Heart right ventricle (tissue), 16 donors: Measurements from ENCODE around the gene CPED1. TPM values are rescaled to one million over a fixed set of nuclear protein-coding genes. Genes with fewer than 3 reads are reported as not detected.

Source experiments
- ATAC-seq, 8 donors: fragments of 200-7000 bp; cut with Tn5 transposase; one replicate each; pipeline ENCODE4 v1.9.1; 2020; ENCODE audit warnings: mild to moderate bottlenecking in 8 of 8, moderate library complexity in 8 of 8, moderate number of reproducible peaks in 1 of 8
- DNase-seq, 2 donors: peaks; one replicate each; pipeline ENCODE4 v3.0.0-alpha.2; 2020
- H3K27ac ChIP-seq, 10 donors: fragments of 200-600 bp; sonication (generic) in 2 of 10; one replicate each; pipeline versions ENCODE4 v1.5.0 to v1.8.0; 2020 to 2022; ENCODE audit warnings: mild to moderate bottlenecking in 3 of 10
- H3K27me3 ChIP-seq, 7 donors: fragments of 200-600 bp; one replicate each; pipeline ENCODE4 v1.8.0; 2021 to 2022; ENCODE audit warnings: mild to moderate bottlenecking in 2 of 7
- H3K36me3 ChIP-seq, 9 donors: fragments of 200-600 bp; sonication (generic) in 1 of 9; one replicate each; pipeline versions ENCODE4 v1.5.0 to v1.8.0; 2020 to 2022; ENCODE audit warnings: mild to moderate bottlenecking in 2 of 9
- H3K4me1 ChIP-seq, 9 donors: fragments of 200-600 bp; sonication (generic) in 1 of 9; one replicate each; pipeline versions ENCODE4 v1.5.0 to v1.8.0; 2020 to 2022; ENCODE audit warnings: mild to moderate bottlenecking in 4 of 9
- H3K4me3 ChIP-seq, 10 donors: fragments of 200-600 bp; sonication (generic) in 2 of 10; one replicate each; pipeline versions ENCODE4 v1.5.0 to v1.8.0; 2020 to 2022; ENCODE audit warnings: mild to moderate bottlenecking in 7 of 10, moderate library complexity in 2 of 10
- H3K9me3 ChIP-seq, 11 donors: fragments of 200-600 bp in 10 of 11; sonication (generic) in 2 of 11; one replicate each; pipeline versions ENCODE4 v1.5.0 to v1.8.0; 2013 to 2022; ENCODE audit warnings: mild to moderate bottlenecking in 2 of 11, control low read depth in 1 of 11, moderate library complexity in 1 of 11
- CTCF ChIP-seq, 9 donors: fragments of 200-600 bp; sonication (generic) in 2 of 9; IDR thresholded peaks; one replicate each; pipeline versions ENCODE4 v1.5.0 to v1.8.0; 2021 to 2022; ENCODE audit warnings: antibody characterized with exemption in 9 of 9, mild to moderate bottlenecking in 5 of 9, moderate library complexity in 1 of 9
- WGBS, 2 donors: extraction: QIAGEN DNeasy Blood & Tissue Kit; methylation state at CpG; one replicate each; pipeline ENCODE4 v1.1.7; 2013; ENCODE audit warnings: inconsistent platforms in 1 of 2; 5-methylcytosine and 5-hydroxymethylcytosine counted together
- intact Hi-C, 10 donors: fragments of 100-400 bp; cut with DNase I; formaldehyde crosslinking; loops; one replicate each; pipeline versions ENCODE4 v1.11.1 to v1.14.2; 2022
- polyA plus RNA-seq, 2 donors: library from polyadenylated mRNA; stranded (reverse); fragments of 200-250 nt; gene quantifications; one replicate each; pipeline ENCODE4 v1.2.3, GENCODE V29; 2013
- total RNA-seq, 10 donors: library from RNA; stranded (reverse); fragmentation: NEBNext Ultra II Directional in 3 of 10; extraction: Animal tissue kit (Norgen Biotek cat#: 25700) in 3 of 10; gene quantifications; one replicate each; pipeline versions ENCODE4 v1.2.1 to v1.2.4, GENCODE V29; 2021 to 2023
- donor health status: Arrhythmogenic right ventricular cardiomyopathy.
- donor health status: ischemic (EF 13 %, LVEDD 7.1; RV severe dilation, severe dysfunction).
- donor health status: healthy with polysubstance abuse.
- donor health status: DM: no; HTN: yes; CAD: no.
- donor health status: DM: no; HTN: no; CAD: no.
- donor health status: ischemic (EF 25% LVEDD 6.9; RV normal size, moderate dysfunction).
- donor health status: ischemic (EF 25% LVEDD 5.7; RV mildly dilated, moderate dysfunction).
- donor health status: healthy.
- donor health status: DM: yes; HTN: yes; CAD: no.
- donor health status: Ischemic cardiomyopathy.
- donor health status: ischemic (EF 35%, LVEDD 5.7; RV mildly dilated, moderate dysfunction).
- donor health status: nonischemic (EF 11% LVEDD 7.7; RV severe dilation, severe dysfunction).
- donor health status: DM: yes; HTN: yes; CAD: no.
- donor health status: PGD.
- donor health status: ischemic (EF 29% LVEDD 5.4; RV normal size, mild dysfunction).
- donor health status: nonischemic (EF 23%, LVEDD 6.1; RV moderate dilation, normal function).

Gene CPED1
- total and polyA plus RNA-seq, 12 donors, result 3.9 to 56.5 (median 31.2) TPM

DNA sequence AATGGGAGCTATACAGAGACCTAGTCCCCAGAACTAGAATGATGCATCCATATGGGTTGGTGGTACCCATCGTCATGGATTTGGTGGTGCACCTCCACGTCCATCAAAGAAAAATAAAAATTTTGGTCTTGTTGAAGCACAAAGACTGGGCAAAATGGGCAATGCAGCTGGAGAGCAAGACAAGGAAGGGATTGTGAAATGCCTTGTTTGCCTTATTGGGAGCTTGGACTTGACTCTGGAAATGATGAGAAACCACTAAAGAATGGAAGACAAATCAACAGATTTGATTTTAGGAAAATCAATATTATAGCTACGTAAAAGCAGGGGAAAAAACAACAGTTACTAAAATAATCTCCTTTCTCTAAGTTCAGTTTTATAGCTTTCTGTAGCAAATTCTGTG lies 150.9 kb downstream of the CPED1 start:
- H3K27ac ChIP-seq, result no peak overlapping the region
- intact Hi-C loops, result no loop called here
- no peaks in the 10 kb centered on the region for H3K9me3 ChIP-seq
- TF ChIP-seq CTCF (IDR thresholded peaks at IDR 0.05), result no peak
- H3K4me3 ChIP-seq, result no peak overlapping the region
- peaks cover 0 to 91% (median 9%) of the 10 kb centered on the region in 9 donors for H3K36me3 ChIP-seq
- H3K27me3 ChIP-seq, result no peaks in the 10 kb centered on the region
- ATAC-seq, result no peak
- no peaks in the 10 kb centered on the region for H3K4me1 ChIP-seq
- WGBS, 2 donors, result 94 to 96% methylated on average over 3 of the region's 3 CpGs
- DNase-seq, result no peak

- H3K4me1 ChIP-seq, result no peaks in the 10 kb centered on the region
- H3K27me3 ChIP-seq, result no peaks in the 10 kb centered on the region
- 88 to 91% methylated on average over 1 of the region's 1 CpG for WGBS, 2 donors
- no peak overlapping the region for H3K27ac ChIP-seq
- TF ChIP-seq CTCF (IDR thresholded peaks at IDR 0.05), result no peak
- no peak overlapping the region for H3K4me3 ChIP-seq
- intact Hi-C loops, result no loop called here
- H3K9me3 ChIP-seq, result no peaks in the 10 kb centered on the region
- H3K36me3 ChIP-seq, result peaks cover 0 to 90% (median 9%) of the 10 kb centered on the region in 9 donors
- ATAC-seq (no peak), DNase-seq (no peak)
These were observed 152.3 kb downstream of the CPED1 start for GRCh38 chr7:121140790-121141189.

GRCh38 chr7:121151774-121152221 lies 163.3 kb downstream of the CPED1 start:
- Histone ChIP-seq H3K4me1 (no peaks in the 10 kb centered on the region), H3K9me3 (no peaks in the 10 kb centered on the region), H3K27me3 (no peaks in the 10 kb centered on the region), H3K4me3 (no peak overlapping the region), H3K36me3 (peaks cover 0 to 50% (median 0%) of the 10 kb centered on the region in 9 donors), H3K27ac (no peak overlapping the region)
- intact Hi-C loops, result no loop called here
- TF ChIP-seq CTCF (IDR thresholded peaks at IDR 0.05), result no peak
- WGBS, 2 donors, result 59 to 67% methylated on average over 2 of the region's 2 CpGs
- DNase-seq, result no peak
- no peak for ATAC-seq

DNA sequence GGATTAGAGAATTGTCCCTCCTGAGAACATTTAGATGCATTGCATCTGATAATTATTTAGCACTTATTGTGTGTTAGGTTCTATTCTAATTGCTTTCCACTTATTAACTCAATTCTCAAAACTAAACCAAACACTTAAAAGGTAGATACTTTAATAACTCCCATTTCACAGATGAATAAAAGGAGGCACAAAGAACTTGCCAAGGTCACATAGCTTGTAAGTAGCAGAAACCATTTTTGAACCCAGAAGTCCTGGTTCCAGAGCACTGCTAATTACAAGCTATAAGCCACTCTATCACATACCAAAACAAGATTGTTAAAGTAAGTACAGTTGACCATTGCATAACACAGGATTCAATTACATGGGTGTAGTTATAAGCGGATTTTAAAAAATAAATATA lies 164.9 kb downstream of the CPED1 start:
- intact Hi-C loops, result no loop called here

More for the DNA sequence above, 164.9 kb downstream of the CPED1 start:
- H3K27ac ChIP-seq, result no peak overlapping the region
- H3K4me1 ChIP-seq, result no peaks in the 10 kb centered on the region
- ATAC-seq, result no peak
- 98% methylated on average over 1 of the region's 1 CpG for WGBS, 2 donors
- no peaks in the 10 kb centered on the region for H3K9me3 ChIP-seq
- no peak for TF ChIP-seq CTCF (IDR thresholded peaks at IDR 0.05)
- no peak overlapping the region for H3K4me3 ChIP-seq
- peaks cover 0 to 49% (median 0%) of the 10 kb centered on the region in 9 donors for H3K36me3 ChIP-seq
- no peak for DNase-seq
- no peaks in the 10 kb centered on the region for H3K27me3 ChIP-seq
